Measurements from ENCODE around the gene ISG20.

DNA sequence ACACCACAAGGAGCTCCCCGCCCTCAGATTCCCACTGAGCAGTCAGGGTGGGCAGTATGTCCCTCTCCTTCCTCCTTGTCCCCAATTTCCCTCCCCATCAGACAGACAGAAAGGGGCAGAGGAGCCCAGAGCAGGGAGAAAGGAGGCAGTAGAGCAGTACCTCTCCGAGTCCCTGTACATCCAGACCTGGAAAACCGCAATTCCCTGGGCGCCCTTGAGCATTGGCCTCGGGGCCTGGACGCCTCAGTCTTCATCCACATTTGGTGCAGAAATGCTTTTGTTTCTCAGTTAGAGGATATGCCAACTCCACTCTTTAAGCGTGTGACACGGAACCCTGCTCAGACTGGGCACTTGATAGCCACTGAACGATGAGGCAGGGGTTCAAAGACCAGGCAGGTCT is 5.9 kb downstream of the ISG20 start:
- TF ChIP-seq, protein P1, sequence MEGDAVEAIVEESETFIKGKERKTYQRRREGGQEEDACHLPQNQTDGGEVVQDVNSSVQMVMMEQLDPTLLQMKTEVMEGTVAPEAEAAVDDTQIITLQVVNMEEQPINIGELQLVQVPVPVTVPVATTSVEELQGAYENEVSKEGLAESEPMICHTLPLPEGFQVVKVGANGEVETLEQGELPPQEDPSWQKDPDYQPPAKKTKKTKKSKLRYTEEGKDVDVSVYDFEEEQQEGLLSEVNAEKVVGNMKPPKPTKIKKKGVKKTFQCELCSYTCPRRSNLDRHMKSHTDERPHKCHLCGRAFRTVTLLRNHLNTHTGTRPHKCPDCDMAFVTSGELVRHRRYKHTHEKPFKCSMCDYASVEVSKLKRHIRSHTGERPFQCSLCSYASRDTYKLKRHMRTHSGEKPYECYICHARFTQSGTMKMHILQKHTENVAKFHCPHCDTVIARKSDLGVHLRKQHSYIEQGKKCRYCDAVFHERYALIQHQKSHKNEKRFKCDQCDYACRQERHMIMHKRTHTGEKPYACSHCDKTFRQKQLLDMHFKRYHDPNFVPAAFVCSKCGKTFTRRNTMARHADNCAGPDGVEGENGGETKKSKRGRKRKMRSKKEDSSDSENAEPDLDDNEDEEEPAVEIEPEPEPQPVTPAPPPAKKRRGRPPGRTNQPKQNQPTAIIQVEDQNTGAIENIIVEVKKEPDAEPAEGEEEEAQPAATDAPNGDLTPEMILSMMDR (optimal IDR thresholded peaks at IDR 0.05 in 1 of 3, IDR thresholded peaks at IDR 0.05 in 1 of 3, conservative IDR thresholded peaks at IDR 0.05 in 1 of 3; ENCODE audit: extremely low read depth in 1 of 3, insufficient read depth in 2 of 3, low read length in 3 of 3), result no peak
- TF ChIP-seq EZH2 (IDR thresholded peaks at IDR 0.05; ENCODE audit: low read length), result no peak

All from keratinocyte (primary cell).